Sciatic nerve (tissue), 2 donors: ENCODE results near the gene TMEM170B. TPM values are rescaled to one million over a fixed set of nuclear protein-coding genes. Genes with fewer than 3 reads are reported as not detected.

Experiments
- ATAC-seq: fragments of 200-7000 bp; cut with Tn5 transposase; one replicate; pipeline ENCODE4 v1.9.1; 2020; ENCODE audit warnings: mild to moderate bottlenecking, moderate library complexity
- DNase-seq: peaks from one replicate; pipeline ENCODE4 v3.0.0-alpha.2; 2020; ENCODE audit warnings: low spot score
- intact Hi-C: fragments of 100-400 bp; cut with DNase I; formaldehyde crosslinking; loops from one replicate; pipeline ENCODE4 v1.14.2; 2022
- total RNA-seq: library from RNA; stranded (reverse); fragmentation: NEBNext Ultra II Directional; extraction: Animal tissue kit (Norgen Biotek cat#: 25700); gene quantifications from one replicate; pipeline ENCODE4 v1.2.1, GENCODE V29; 2021
- donor health status: DM: no; HTN: no; CAD: no.
- donor health status: DM: no; HTN: no; CAD: no.

The TMEM170B gene
- total RNA-seq, 1 donor from 2014 or later = 9.5 TPM

DNA sequence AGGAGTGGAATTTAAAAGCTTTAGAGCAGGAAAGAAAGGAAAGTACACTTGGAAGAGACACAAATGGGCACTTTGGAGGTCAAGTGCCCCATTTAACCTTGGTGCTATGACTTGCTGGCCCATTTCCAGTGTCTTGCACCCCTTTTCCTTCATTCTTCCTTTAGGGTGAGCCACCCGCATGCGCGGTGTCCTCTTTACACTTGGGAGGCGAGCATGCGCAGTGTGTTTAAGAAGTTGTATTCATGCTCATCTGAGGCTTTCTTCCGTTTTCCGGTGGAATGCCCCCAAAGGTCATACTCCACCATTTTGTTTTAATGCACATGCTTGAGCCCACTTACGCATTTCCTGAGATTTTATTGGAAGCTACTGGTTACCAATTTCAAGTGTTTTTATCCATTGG is 29.1 kb downstream of the TMEM170B start:
- ATAC-seq = no peak
- intact Hi-C loops = no loop called here

DNA sequence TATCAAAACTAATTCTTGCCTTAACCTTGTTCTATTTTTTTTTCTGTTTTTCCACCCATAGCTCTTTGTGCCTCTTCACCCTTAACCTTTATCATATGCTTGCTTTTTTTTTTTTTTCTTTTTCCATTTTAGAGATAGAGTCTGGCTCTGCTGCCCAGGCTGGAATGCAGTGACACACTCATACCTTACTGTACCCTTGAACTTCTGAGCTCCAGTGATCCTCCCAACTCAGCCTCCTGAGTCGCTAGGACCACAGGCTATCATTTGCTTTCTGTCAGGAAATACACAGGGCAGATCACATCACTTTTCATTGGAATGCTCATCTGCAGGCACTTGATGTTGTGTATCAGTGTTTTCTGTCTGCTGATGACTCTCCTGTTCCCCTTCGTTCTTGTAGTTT is 33.5 kb downstream of the TMEM170B start:
- DNase-seq (no peak), ATAC-seq (no peak)
- intact Hi-C loops = no loop called here

More for the DNA sequence above, 29.1 kb downstream of the TMEM170B start:
- DNase-seq = no peak

DNA sequence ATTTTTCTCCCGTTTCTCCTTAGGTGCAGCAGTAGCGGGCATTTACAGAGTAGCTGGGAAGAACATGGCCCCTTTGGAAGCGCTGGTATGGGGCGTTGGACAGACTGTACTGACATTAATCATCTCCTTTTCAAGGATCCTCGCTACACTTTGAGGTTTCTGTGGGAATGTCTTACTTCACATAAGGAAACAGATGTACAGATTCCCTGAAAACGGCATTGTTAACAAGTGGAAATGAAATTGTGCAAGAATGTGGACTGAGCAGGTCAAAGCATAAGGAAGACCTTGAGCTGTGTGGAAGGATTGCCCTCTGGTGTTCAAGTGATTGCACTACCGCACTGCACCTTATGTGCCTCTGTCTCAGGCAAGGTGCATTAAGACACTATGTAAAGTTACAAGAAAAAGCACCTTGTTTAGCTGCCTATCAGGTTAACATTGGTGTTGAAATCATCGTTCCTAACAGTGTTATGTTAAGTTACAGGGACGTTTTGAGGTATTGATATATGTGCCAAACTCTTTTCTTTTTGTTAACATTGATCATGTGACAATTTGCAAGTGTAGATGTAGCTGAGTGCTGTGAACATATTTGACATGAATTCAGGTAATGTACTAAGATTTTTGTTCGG is 38.0 kb downstream of the TMEM170B start:
- ATAC-seq (peak; percentile 94), DNase-seq (no peak)
- intact Hi-C loops = no loop called here

DNA sequence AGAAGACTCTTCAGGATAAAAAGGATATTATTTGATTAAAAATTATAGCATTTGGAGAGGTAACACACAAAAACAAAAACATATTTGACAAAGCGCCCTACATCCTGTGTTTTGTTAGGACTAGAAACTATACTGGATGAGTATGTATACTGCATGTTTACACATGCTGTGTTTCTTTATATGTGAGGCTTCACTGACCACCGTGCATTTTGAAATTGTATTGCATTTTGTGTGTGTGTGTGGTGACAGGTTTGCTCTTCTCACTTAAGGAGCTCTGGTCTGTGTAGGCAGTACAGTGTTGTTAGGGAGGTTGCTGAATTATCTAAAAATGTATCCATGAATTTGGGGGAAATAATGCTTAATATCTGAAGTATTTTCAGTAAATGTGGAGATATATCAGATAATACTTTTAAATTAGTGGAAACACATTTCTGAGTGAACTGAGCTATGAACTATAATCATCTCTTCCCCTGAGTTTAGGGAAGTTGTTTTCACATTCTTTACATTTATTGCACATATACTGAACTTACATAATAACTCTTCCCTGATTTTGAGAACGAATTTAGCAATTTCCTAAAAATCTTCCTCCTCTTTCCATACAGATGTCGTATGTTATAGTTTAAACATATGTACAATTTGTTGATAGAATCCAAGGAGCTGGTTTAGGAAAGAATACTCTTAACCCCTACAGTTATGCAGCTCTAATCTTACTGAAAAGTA is 43.3 kb downstream of the TMEM170B start:
- DNase-seq (no peak), ATAC-seq (no peak)
- intact Hi-C loops = no loop called here

DNA sequence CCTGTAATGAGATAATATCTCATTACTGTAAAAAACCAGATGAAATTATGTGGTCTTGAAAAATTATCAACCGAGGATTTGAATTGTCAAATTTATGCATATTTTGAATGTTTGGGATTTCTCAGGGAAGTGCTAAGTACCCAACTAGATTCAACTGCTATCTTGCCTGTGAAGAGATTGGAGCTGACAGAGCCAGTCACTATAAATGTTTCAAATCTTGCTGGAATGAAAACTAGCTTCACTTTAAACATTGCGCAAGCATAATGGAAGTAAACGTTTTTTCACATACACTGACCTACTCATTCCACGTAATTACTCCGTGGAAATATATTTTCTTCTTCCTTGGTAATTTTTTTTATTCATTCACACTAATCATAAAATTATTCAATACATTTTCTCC is 46.7 kb downstream of the TMEM170B start:
- no peak for DNase-seq
- no peak for ATAC-seq
- intact Hi-C loops = no loop called here

DNA sequence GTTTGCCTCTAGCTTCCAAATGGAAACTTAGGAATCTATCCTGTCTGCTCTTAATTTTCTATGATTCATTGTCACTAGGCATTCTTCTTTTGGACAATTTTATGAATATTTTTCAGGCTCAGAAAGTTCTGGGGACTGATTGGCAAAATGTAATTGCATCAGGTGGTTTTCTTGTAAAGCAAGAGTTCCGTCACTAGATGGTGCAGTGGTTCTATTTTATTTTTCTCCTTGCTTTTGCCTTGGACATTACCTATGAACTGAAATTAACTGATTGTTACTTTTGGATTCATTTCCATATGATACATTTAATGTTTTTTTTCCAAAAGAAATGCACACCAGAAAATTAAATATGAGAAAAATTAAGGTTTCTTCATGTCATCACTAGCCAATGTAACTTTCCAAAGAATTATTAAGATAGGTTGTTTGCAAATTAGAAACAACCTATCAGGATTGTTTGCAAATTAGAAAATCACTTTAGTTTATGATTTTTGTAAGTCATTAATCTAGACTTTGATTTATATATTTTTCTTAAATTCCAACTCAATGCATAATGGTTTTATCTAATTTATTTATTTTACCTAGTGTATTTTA is 48.0 kb downstream of the TMEM170B start:
- intact Hi-C loops = no loop called here
- no peak for ATAC-seq
- DNase-seq = no peak

DNA sequence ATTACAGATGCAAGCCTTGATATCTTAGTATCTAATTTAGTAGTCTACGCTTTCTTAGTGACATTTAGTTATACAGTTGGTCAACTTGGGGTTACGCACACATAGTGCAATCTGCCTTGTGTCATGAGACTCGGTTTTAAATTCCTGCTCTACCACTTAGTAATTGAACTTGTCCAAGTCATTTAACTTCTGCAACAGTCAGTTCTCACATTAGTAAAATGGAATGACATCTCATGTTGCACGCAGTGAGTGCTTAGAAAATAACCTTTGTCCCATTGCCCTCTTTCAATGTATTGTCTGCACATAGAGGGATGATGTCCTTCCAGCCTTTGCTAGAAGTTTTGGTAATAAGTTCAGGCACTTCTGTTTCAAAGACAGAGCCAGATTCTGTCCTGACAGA is 48.6 kb downstream of the TMEM170B start:
- no peak for ATAC-seq
- DNase-seq = no peak
- intact Hi-C loops = no loop called here

DNA sequence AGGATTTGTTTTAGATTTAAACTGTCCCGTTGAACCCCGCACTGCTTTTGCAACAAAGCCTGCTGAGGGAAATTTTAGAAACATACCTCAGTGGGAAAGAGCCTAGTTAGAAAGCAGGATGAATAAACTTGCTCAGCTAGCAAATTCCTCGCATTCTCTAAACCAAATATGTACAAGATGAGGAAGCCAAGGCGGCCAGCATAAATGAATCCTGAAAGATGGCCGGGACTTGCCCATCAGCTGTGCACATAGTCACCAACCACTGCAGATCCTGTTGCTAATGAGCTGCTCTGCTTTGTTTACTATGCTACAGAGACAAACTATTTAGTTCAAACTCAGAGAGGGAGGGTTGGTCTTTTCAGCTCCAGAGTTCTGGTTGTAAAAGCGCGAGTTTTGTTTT is 49.0 kb downstream of the TMEM170B start:
- ATAC-seq = no peak

DNA sequence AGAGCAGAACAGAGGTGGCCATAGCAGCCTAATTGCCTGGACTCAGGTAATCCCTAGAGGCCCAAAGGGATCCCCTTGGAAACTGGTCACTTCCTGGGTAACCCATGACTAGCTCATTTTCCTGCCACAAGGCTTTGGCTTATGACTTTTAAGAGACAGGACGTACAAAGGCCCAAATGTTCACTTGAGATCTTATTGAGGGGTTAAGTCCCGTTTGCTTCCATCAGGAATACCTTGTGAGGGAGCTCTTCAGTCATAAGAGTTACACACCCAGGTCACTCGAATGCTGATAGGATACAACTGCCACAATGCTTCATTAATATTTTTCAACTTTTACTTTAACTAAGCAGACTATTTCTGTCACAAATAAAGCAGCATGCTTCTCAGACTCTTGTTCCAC is 51.7 kb downstream of the TMEM170B start:
- DNase-seq (no peak), ATAC-seq (no peak)
- intact Hi-C loops = no loop called here

More for the DNA sequence above, 49.0 kb downstream of the TMEM170B start:
- intact Hi-C loops = no loop called here
- DNase-seq = no peak

DNA sequence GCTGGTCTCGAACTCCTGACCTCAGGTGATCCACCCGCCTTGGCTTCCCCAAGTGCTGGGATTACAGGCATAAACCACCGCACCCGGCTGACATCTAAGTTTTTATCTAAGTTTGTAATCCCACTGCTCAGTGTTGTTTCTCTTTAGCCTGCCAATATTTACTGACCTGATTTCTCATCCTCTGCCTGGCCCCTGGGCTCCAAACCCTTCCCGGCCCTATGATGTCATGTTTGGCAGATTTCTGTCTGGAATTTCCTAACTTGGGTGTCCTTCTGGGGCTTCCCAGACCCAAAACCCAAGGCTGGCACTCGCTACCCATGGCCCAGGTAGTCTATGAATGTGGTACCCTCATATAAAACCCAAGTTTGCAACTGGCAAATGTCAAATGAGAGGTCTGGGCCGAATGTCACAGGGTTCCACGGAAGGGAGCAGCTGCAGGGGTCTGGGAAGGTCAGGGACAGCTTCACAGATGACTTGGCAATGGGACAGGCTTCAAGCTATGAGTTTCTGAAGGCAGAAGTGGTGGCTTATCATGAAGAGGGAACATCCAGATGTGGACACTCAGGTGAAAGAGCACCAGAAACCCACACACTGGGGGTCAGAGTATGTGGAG is 54.9 kb downstream of the TMEM170B start:
- ATAC-seq = peak; percentile 83
- intact Hi-C loops = no loop called here
- DNase-seq = no peak

DNA sequence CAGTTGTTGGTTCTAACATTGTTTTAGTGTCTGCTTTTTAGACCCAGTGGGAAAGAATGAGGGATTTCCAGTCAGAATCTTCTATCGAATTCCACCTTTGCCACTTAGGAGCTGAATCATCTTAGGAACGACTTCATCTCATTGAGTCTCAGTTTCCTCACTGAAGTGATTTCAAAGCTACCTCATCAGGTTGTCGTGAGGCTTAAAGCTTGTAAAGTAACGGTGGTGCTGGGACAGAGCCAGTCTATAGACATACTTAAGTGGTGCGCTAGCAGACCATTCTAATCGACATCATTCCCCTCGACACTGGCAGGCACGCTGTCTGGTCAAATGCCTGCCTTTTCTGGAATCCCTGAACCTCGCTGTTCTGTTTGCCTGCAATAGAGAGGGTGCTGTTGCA is 55.5 kb downstream of the TMEM170B start:
- ATAC-seq = no peak
- no peak for DNase-seq

DNA sequence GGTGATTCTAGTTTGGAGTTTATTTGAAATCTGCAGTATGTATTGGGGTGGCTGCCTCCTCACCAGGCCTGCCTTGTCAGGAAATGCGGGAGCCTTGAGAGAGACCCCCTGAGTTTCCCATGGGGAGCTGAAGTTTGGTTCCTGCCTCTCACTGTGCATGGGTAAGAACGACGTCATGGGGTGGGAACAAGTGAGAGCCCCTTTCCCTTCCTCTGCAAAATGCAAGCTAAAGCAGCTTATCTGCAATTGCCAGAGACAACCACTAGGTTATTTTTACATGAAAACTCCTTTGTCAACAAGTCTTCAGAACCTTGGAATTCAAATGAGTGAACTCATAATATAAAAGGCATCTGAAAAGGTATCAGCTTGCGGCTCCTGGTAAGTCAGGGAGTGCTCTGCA is 58.4 kb downstream of the TMEM170B start:
- DNase-seq (no peak), ATAC-seq (no peak)
- intact Hi-C loops = no loop called here

More for the DNA sequence above, 55.5 kb downstream of the TMEM170B start:
- intact Hi-C loops = no loop called here

DNA sequence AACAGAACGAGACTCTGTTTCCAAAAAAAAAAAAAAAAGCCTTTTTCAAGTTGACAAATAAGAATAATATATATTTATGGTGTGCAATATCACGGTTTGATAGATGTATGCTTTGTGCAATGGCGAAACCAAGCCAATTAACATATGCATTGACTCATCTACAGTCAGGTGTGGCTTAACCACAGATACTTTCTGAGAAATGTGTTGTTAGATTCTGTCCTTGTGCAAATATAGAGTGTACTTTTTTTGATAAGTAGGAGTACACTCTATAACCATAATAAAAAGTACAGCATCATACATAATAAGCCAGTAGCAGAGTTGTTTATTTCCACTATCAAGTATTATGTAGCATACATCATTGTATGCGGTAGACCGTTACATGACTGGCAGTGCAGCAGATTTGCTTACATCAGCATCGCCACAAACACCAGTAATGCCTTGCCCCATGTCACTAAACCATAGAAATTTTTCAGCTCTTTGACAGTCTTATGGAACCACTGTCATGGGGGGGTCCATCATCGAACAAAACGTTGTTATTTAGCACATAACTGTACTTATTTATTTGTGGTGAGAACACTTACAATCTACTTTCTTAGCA is 59.2 kb downstream of the TMEM170B start:
- no peak for ATAC-seq
- intact Hi-C loops = no loop called here
- no peak for DNase-seq

DNA sequence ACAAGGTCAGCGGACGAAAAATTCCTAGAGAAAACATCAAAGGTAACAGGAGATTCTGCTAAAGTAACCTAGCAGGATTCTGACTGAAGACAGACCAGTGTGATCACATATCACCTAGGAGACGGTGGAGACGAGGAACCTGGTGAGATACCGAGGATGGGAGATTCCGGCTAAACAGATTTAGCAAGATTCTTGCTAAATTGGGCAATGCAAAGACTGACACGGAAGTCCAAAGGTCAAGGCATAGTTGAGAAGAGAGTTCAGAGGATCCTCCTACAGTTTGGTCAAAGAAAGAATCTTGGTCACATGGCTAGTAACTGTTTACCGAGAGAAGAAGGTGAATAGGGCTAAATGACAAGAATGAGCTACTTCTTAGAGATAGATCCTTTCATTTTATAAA is 61.1 kb downstream of the TMEM170B start:
- intact Hi-C loops = no loop called here
- ATAC-seq (no peak), DNase-seq (no peak)

DNA sequence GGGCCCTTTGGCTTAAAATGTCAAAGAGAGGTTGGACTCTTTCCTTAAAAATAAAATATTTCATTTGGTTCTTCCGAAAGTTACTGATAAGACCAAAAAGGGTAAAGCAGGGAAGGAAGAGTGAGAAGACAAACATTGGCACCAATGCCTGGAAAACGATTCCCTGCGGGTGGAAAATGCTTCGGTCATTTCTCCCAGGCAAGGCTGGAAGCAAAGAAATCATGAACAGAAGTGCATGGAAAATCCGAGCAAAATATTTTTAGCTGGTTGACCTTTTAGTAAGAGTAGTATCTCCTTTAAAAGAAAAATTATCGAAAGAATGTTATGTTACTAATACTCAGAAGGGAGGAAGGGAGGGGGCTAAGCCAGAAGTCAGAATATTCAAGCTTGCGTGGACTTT is 62.7 kb downstream of the TMEM170B start:
- ATAC-seq (no peak), DNase-seq (no peak)
- intact Hi-C loops = no loop called here

DNA sequence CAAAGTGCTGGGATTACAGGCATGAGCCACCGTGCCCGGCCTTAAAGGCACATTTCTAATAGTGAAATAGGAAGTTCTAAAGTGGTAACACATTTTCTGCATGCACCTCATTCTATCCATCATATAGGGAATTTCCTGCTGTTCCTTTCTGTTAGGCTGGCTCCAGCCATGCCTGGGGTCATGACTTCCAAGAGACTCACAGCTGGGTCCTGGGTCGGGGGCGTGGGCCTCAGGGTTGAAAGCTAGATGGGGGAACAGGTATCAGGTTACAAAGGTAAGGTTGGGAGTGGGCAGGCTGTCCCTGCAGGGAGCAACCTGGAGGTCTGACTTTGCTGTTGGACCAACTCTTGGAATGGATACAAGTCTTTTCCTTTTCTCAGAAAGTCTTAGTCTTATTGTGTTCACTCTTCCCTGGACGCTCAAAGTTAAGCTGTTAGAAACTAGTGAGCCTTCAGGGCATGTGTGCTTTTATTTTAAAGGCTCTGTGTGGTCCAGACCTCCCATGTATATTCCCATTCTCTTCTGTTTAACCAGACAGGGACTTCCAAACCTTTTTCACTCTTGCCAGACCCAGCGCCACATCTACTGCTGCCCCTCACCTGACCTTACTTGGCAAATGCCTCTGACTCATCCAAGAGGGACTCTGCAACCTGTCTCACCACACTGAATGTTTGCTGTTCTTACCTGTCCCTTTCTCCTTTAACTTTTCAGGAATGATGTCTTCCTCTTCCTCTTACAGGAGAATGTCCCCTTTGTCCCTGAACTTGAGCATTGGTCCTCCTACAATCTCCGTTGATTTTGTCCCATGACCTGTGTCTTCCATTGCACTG is 64.4 kb downstream of the TMEM170B start:
- ATAC-seq = no peak
- intact Hi-C loops = no loop called here
- DNase-seq = no peak

DNA sequence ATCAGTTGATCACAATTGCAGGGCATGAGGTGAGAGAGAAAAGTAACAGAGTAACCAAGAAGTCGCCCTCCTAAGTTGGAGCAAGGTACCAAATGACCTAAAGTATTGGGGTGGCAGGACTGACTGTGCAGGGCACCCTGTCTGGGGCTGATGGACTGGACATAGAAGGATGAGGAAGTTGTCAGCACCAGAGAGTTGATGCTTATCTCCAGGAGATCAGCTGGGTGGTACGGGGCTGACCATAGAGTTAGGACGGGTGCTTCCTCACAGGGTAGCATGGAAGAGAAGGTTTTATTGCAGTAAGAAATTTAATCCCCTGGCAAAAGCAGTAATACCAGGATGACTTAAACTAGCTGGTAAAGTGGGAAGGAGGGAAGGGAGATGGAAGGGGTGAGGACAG is 66.7 kb downstream of the TMEM170B start:
- intact Hi-C loops = no loop called here
- no peak for DNase-seq
- ATAC-seq = no peak

DNA sequence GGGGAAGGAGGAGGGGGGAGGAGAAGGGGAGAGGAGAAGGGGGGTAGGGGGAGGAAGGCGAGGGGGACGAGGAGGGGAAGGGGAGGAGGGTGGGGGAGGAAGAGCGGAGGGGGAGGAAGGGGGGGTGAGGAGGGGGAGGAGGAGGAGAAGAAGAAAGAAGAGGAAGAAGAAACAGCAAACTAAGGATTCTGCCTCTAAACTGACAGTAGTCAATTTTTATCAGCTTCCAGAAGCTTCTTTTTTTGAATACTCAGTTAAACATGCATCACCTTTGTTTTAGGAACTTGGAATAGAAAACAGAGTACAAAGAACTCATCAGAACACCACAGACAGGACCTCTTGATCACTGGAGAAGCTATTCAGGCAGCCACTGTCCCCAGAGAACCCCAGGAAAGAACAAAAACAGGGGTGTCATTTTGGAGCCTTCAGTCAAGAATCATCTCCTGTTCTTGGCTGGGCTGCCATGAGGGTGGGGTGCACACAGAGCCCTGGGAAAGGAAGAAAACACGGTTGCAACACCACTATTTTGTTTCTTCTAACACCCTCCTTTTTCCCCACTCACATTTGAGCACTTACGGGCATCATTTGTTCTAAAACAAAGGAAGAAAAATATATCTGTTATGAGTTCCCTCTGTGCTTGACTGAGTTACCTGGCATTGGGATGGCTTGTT is 67.4 kb downstream of the TMEM170B start:
- intact Hi-C loops = no loop called here
- DNase-seq = no peak
- ATAC-seq = peak; percentile 78
